GM10847 (cell line): ENCODE measurements around the gene ATP9B.

Experiments
- POLR2A ChIP-seq: IDR thresholded peaks from 2 replicates; pipeline ENCODE4 v1.6.1; 2011; ENCODE audit not compliant: insufficient read length; ENCODE audit errors: extremely low read depth

ATP9B gene

GRCh38 chr18:79410171-79410641 is 341.0 kb downstream of the ATP9B start:
- TF ChIP-seq POLR2A = no peak

GRCh38 chr18:79410731-79411613 is 341.8 kb downstream of the ATP9B start:
- TF ChIP-seq POLR2A = no peak

- no peak for TF ChIP-seq POLR2A
Measured at GRCh38 chr18:79411614-79412526, 342.7 kb downstream of the ATP9B start.

DNA sequence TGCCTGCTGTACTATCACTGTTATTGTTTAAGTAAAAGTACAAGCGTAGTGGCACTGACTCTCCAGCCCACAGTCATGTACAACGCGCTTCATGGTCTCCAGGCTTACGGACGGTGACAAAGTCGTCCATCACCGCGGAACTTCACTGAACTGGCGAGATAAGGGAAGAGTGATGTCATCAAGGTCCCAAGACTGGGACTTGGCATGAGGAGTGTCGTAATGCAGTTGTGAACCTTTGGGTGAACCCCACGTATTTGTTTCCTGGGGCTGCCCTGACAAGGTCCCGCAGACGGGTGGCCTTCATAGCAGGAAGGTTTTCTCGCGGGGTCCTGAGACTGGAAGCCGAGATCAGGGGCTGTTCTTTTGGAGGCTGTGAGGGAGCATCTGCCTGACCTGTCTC is 343.8 kb downstream of the ATP9B start:
- TF ChIP-seq POLR2A = no peak

DNA sequence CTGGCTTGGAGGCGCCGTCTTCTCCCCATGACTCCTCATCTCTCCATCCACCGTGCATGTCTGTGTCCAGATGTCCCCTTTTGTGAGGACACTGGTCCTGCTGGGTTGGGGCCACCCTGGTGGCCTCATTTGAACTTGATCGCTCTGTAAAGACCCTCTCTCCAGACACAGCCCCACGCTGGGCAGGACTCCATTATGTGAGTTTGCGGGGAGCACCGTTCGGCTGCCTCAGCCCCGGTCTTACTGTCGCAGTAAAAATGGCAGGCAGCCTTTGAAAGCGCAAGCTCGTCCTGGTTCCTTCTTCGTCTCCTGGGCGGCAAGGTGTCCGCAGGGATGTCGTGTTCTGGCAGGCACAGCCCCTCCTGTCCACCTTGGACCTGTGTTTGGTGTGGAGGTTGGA is 344.2 kb downstream of the ATP9B start:
- TF ChIP-seq POLR2A = no peak

DNA sequence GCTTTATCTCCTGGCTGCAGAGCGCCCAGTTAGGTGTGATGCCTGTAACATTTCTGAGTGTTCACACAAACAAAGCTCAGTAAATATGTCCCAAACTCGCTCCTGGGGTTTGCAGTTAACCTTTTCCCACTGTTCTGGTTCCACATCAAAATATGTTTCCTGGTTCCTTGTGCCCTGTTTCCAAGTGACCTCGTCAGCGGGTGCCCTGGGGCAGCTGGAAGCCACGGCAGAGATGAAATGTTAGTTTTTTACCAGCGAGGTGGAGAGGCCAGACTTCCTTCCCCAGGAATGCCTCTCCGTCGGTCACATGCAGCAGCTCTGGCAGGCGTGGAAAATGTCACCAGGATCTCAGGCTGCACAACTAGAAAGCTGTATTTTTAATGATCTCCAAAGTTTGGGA is 344.7 kb downstream of the ATP9B start:
- no peak for TF ChIP-seq POLR2A

DNA sequence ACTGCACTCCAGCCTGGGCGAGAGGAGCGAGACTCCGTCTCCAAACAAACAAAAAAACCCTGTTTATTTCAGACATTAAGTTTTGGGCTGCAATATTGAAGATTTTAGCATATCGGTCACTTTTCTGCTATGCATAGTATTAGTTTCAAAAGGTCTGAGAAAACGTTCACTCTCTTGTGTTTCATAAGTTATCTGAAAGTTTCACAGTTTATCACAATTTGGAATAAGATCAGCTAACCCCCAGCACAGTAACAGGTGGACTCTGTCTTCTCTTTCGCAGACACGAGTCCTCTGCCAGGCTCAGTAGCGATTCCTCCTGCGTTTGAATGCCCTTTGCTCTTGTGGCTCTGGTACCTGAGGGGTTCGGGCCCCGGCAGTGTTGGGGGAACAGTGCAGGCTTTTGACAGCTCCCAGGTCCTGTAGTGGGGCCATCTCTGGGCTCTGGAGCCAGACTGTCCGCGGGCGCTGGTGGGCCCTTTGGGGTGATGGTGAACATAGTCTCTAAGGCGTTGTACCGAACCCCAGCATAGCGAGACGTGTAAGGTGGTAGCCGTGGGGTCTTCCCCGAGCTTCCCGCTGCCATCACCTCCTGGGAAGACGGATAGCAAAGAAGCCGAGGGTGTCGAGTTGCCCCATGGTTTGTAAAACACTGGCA is 347.0 kb downstream of the ATP9B start:
- no peak for TF ChIP-seq POLR2A

DNA sequence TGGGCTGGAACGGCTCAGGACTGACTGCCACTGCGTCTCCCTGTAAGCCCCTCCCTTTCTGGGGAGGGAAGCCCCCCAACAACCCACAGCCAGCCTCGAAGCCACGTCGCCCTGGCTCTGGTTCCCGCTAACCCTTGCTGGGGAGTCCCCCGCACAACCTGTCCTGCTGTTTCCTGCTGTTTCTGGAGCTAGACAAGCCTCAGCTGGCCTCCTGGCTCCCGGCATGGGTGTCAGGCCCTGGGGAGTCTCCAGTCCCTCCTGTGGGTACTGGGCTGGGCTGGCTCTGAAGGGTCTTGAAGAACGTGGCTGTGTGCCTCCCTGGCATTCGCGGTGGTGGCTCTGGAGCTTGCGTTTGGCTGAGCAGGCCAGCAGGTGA is 347.5 kb downstream of the ATP9B start:
- TF ChIP-seq POLR2A = no peak

- TF ChIP-seq POLR2A = no peak
Measured at GRCh38 chr18:79418236-79418635, 349.0 kb downstream of the ATP9B start.

GRCh38 chr18:79418642-79419041 is 349.4 kb downstream of the ATP9B start:
- no peak for TF ChIP-seq POLR2A

DNA sequence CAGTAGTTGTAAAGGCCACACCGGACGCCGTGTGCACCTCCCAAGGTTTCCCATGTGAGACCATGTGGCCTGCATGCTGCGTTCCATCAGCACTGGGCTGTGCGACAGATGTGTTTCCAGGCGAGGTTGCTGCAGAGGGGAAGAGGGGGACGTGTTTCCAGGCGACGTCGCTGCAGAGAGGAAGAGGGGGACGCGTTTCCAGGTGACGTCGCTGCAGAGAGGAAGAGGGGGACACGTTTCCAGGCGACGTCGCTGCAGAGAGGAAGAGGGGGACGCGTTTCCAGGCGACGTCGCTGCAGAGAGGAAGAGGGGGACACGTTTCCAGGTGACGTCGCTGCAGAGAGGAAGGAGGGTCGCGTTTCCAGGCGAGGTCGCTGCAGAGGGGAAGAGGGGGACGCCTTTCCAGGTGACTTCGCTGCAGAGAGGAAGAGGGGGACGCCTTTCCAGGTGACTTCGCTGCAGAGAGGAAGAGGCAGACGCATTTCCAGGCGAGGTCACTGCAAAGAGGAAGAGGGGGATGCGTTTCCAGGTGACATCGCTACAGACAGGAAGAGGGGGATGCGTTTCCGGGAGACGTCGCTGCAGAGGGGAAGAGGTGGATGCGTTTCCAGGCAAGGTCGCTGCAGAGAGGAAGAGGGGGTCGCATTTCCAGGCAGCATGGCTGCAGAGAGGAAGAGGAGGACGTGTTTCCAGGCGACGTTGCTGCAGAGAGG is 351.0 kb downstream of the ATP9B start:
- no peak for TF ChIP-seq POLR2A

DNA sequence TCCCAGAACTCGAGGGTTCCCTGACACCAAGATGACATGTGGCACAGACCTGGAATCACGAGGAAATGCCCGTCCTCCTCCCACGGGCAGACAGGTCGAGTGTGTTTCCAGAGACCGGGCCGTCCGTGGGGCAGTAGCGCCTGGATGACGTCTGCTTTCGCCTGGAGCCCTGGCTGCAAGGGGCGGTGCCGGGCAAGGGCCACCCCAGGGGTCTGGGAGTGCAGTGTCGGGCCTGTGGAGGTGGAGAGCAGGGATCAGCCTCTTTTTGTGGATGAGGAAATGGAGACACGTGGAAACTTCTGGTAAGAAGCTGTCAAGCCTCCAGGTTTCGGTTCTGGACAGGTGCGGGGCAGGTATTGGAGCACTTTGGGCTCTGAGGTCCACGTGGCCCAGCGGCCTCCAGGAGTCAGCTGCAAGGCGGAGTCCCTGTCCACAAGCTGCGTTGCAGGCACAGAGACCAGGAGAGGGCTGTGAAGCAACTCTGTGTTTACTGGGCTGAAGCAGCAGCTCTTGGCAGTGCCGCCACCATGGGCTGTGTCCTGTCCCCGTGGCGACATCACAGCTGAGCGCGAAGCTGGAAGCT is 352.2 kb downstream of the ATP9B start:
- no peak for TF ChIP-seq POLR2A

- no peak for TF ChIP-seq POLR2A
Measured at GRCh38 chr18:79422022-79422782, 353.0 kb downstream of the ATP9B start.

- no peak for TF ChIP-seq POLR2A
Measured at GRCh38 chr18:79422783-79423165, 353.6 kb downstream of the ATP9B start.
